KMS-11 (cell line): Measurements from ENCODE around the gene PDE4D.

Source experiments
- H2AFZ ChIP-seq: fragments of 200-600 bp; sonication (generic); 2 replicates; pipeline ENCODE4 v1.6.1; 2016; ENCODE audit warnings: antibody characterized with exemption, mixed run types, low read depth
- H3K27ac ChIP-seq: fragments of 200-600 bp; sonication (generic); 2 replicates; pipeline ENCODE4 v1.6.1; 2016; ENCODE audit warnings: mild to moderate bottlenecking, mixed run types
- H3K27me3 ChIP-seq: fragments of 200-600 bp; sonication (generic); 2 replicates; pipeline ENCODE4 v1.6.1; 2017; ENCODE audit warnings: mild to moderate bottlenecking, low read depth, mixed run types, moderate library complexity; ENCODE audit not compliant: insufficient read depth
- H3K36me3 ChIP-seq: fragments of 200-600 bp; sonication (generic); 2 replicates; pipeline ENCODE4 v1.6.1; 2017; ENCODE audit warnings: mild to moderate bottlenecking, mixed run types; ENCODE audit not compliant: insufficient read depth
- H3K4me1 ChIP-seq: fragments of 200-600 bp; sonication (generic); 2 replicates; pipeline ENCODE4 v1.6.1; 2016; ENCODE audit warnings: mild to moderate bottlenecking, low read depth, mixed run types; ENCODE audit not compliant: poor library complexity, severe bottlenecking
- H3K4me2 ChIP-seq: fragments of 200-600 bp; sonication (generic); 2 replicates; pipeline ENCODE4 v1.7.0; 2016; ENCODE audit warnings: mild to moderate bottlenecking, mixed run types
- H3K4me3 ChIP-seq: fragments of 200-600 bp; sonication (generic); IDR thresholded peaks from 2 replicates; pipeline ENCODE4 v1.6.1; 2017; ENCODE audit warnings: low read depth, low read length, mixed read lengths; ENCODE audit not compliant: insufficient read depth
- H3K79me2 ChIP-seq: fragments of 200-600 bp; sonication (generic); 2 replicates; pipeline ENCODE4 v1.6.1; 2016; ENCODE audit warnings: low read depth, mixed run types; ENCODE audit not compliant: insufficient read depth
- H3K9ac ChIP-seq: fragments of 200-600 bp; sonication (generic); 2 replicates; pipeline ENCODE4 v1.6.1; 2016; ENCODE audit warnings: mild to moderate bottlenecking, mixed run types
- H4K20me1 ChIP-seq: fragments of 200-600 bp; sonication (generic); 2 replicates; pipeline ENCODE4 v1.6.1; 2016; ENCODE audit warnings: mild to moderate bottlenecking, mixed run types; ENCODE audit not compliant: insufficient read depth
- CTCF ChIP-seq: fragments of 200-600 bp; sonication (generic); conservative IDR thresholded peaks from 2 replicates; pipeline ENCODE4 v1.6.1; 2017; ENCODE audit warnings: low read depth, mild to moderate bottlenecking, antibody characterized with exemption, low read length, moderate library complexity, mixed read lengths

PDE4D gene

GRCh38 chr5:59198832-59199231 lies 694.7 kb downstream of the PDE4D start:
- Histone ChIP-seq H3K4me2 (no peak overlapping the region), H3K4me1 (no peaks in the 10 kb centered on the region), H3K36me3 (no peaks in the 10 kb centered on the region), H3K27ac (no peak overlapping the region), H3K9ac (no peak overlapping the region), H3K27me3 (no peaks in the 10 kb centered on the region), H3K79me2 (no peaks in the 10 kb centered on the region), H2AFZ (no peak overlapping the region), H3K4me3 (no peak overlapping the region), H4K20me1 (no peaks in the 10 kb centered on the region)
- TF ChIP-seq CTCF: no peak

GRCh38 chr5:59198365-59198764 lies 695.2 kb downstream of the PDE4D start:
- no peak overlapping the region for H3K4me2 ChIP-seq
- H3K27me3 ChIP-seq: no peaks in the 10 kb centered on the region
- H3K36me3 ChIP-seq: no peaks in the 10 kb centered on the region
- H2AFZ ChIP-seq: no peak overlapping the region
- no peak overlapping the region for H3K27ac ChIP-seq
- no peaks in the 10 kb centered on the region for H3K4me1 ChIP-seq
- no peaks in the 10 kb centered on the region for H3K79me2 ChIP-seq
- H3K9ac ChIP-seq: no peak overlapping the region
- no peak for TF ChIP-seq CTCF
- no peaks in the 10 kb centered on the region for H4K20me1 ChIP-seq
- H3K4me3 ChIP-seq: no peak overlapping the region

GRCh38 chr5:59197911-59198310 lies 695.6 kb downstream of the PDE4D start:
- H3K27me3 ChIP-seq: no peaks in the 10 kb centered on the region
- no peak overlapping the region for H3K9ac ChIP-seq
- H3K36me3 ChIP-seq: no peaks in the 10 kb centered on the region
- H3K79me2 ChIP-seq: no peaks in the 10 kb centered on the region
- H3K4me2 ChIP-seq: no peak overlapping the region
- H3K4me1 ChIP-seq: no peaks in the 10 kb centered on the region
- no peak for TF ChIP-seq CTCF
- no peak overlapping the region for H2AFZ ChIP-seq
- H4K20me1 ChIP-seq: no peaks in the 10 kb centered on the region
- H3K4me3 ChIP-seq: no peak overlapping the region
- no peak overlapping the region for H3K27ac ChIP-seq

- Histone ChIP-seq H3K36me3 (no peaks in the 10 kb centered on the region), H3K9ac (no peak overlapping the region), H4K20me1 (no peaks in the 10 kb centered on the region), H3K4me3 (no peak overlapping the region), H3K4me1 (peaks cover 16% of the 10 kb centered on the region), H3K27ac (no peak overlapping the region), H2AFZ (no peak overlapping the region), H3K4me2 (no peak overlapping the region), H3K27me3 (no peaks in the 10 kb centered on the region), H3K79me2 (no peaks in the 10 kb centered on the region)
- TF ChIP-seq CTCF: no peak
Observed at GRCh38 chr5:59193616-59194319, 699.8 kb downstream of the PDE4D start.
